ENCODE results near the gene DCST2. TPM values are rescaled to one million over a fixed set of nuclear protein-coding genes. Genes with fewer than 3 reads are reported as not detected.
A peak's percentile ranks its signal among the peaks of the same experiment; 100 is the strongest.

The DCST2 gene
- total and polyA plus RNA-seq, 11 donors: 0.14 to 0.65 (median 0.35) TPM; not detected in 1

DNA sequence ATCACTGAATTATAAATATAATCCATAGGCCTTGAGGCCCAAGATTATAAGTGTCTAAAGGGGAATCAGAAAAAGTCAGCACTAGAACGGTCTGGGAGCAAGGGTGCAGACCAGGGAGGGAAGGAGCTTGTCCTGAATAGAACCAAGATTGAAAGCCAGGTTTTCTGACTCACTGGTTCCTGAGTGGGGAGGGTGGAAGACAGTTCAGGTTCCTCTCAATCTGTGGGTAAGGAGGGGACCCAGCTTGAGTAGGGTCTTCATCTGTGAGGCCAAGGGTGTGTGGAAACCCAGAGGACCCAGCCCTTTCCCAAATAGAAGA lies 39.4 kb downstream of the DCST2 start:
- Histone ChIP-seq H3K27me3 (no peaks in the 10 kb centered on the region), H3K36me3 (peaks cover 0 to 36% (median 22%) of the 10 kb centered on the region in 9 donors), H3K9me3 (no peaks in the 10 kb centered on the region), H3K27ac (no peak overlapping the region), H3K4me1 (peaks cover 0 to 34% (median 6%) of the 10 kb centered on the region in 12 donors), H3K4me3 (no peak overlapping the region)
- ATAC-seq (no peak), DNase-seq (no peak)
- TF ChIP-seq POLR2A (IDR thresholded peaks at IDR 0.05): no peak
- TF ChIP-seq, protein P1, sequence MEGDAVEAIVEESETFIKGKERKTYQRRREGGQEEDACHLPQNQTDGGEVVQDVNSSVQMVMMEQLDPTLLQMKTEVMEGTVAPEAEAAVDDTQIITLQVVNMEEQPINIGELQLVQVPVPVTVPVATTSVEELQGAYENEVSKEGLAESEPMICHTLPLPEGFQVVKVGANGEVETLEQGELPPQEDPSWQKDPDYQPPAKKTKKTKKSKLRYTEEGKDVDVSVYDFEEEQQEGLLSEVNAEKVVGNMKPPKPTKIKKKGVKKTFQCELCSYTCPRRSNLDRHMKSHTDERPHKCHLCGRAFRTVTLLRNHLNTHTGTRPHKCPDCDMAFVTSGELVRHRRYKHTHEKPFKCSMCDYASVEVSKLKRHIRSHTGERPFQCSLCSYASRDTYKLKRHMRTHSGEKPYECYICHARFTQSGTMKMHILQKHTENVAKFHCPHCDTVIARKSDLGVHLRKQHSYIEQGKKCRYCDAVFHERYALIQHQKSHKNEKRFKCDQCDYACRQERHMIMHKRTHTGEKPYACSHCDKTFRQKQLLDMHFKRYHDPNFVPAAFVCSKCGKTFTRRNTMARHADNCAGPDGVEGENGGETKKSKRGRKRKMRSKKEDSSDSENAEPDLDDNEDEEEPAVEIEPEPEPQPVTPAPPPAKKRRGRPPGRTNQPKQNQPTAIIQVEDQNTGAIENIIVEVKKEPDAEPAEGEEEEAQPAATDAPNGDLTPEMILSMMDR (IDR thresholded peaks at IDR 0.05): no peak
- 58 to 85% (median 65%) methylated on average over 1 of the region's 1 CpG for WGBS, 4 donors
- intact Hi-C loops (cut with DNase I): no loop called here

GRCh38 chr1:154993572-154994268 lies 39.9 kb downstream of the DCST2 start, which contains the start of gene LENEP:
TSS of gene LENEP (plus strand) at chr1:154993586. CDS start at chr1:154993608, 22 bp downstream.
- H3K36me3 ChIP-seq: peaks cover 0 to 41% (median 26%) of the 10 kb centered on the region in 9 donors
- H3K9me3 ChIP-seq: no peaks in the 10 kb centered on the region
- H3K4me3 ChIP-seq: no peak within 1 kb of the TSS
- DNase-seq (peak in 1 of 5 donors; percentile 28), ATAC-seq (no peak)
- intact Hi-C loops (cut with DNase I): no loop called here
- WGBS, 4 donors: 41 to 90% (median 68%) methylated on average over 4 to 8 of the region's 8 CpGs
- no peak within 1 kb of the TSS for H3K27ac ChIP-seq
- H3K27me3 ChIP-seq: no peaks in the 10 kb centered on the region
- TF ChIP-seq, protein P1 (IDR thresholded peaks at IDR 0.05): no peak
- no peak for TF ChIP-seq POLR2A (IDR thresholded peaks at IDR 0.05)
- peaks cover 0 to 29% (median under 1%) of the 10 kb centered on the region in 12 donors for H3K4me1 ChIP-seq

GRCh38 chr1:154992721-154993571 lies 40.6 kb downstream of the DCST2 start:
- Histone ChIP-seq H3K4me1 (peaks cover 0 to 22% (median 0%) of the 10 kb centered on the region in 12 donors), H3K4me3 (no peak overlapping the region), H3K36me3 (peaks cover 0 to 49% (median 34%) of the 10 kb centered on the region in 9 donors), H3K9me3 (no peaks in the 10 kb centered on the region), H3K27ac (no peak overlapping the region), H3K27me3 (no peaks in the 10 kb centered on the region)
- ATAC-seq (peak in 1 of 4 donors; percentile 9), DNase-seq (peak in 1 of 5 donors; percentile 20)
- intact Hi-C loops (cut with DNase I): no loop called here
- WGBS, 4 donors: 87 to 95% (median 89%) methylated on average over 13 to 14 of the region's 14 CpGs
- TF ChIP-seq, protein P1 (IDR thresholded peaks at IDR 0.05): no peak
- TF ChIP-seq POLR2A (IDR thresholded peaks at IDR 0.05): no peak

DNA sequence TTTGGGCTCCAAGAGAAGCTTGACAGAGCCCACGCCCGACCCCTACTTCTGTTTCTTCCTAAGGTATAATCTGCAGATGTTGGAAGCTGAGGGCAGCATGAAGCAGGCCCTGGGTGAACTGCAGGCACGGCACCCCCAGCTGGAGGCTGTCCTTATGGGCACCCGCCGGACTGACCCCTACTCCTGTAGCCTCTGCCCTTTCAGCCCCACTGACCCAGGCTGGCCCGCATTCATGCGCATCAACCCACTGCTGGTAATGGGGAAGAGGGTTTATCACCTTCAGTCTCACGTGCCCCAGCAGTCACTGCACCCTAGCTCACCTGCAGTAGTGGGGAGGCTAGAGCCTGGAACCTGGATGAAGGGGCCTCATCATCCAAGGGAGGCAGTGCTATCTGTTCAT lies 43.3 kb downstream of the DCST2 start:
- no peak for ATAC-seq
- peak in 2 of 5 donors; percentile 13 to 63 for DNase-seq
- no peak overlapping the region for H3K27ac ChIP-seq
- peaks cover 0 to 62% (median 44%) of the 10 kb centered on the region in 9 donors for H3K36me3 ChIP-seq
- 91 to 94% (median 92%) methylated on average over 8 of the region's 8 CpGs for WGBS, 4 donors
- no peak overlapping the region for H3K4me3 ChIP-seq
- intact Hi-C loops (cut with DNase I): no loop called here
- TF ChIP-seq, protein P1 (IDR thresholded peaks at IDR 0.05): no peak
- TF ChIP-seq POLR2A (IDR thresholded peaks at IDR 0.05): no peak
- H3K9me3 ChIP-seq: no peaks in the 10 kb centered on the region
- peaks cover 0 to 4% (median 0%) of the 10 kb centered on the region in 12 donors for H3K4me1 ChIP-seq
- H3K27me3 ChIP-seq: no peaks in the 10 kb centered on the region

Data from heart left ventricle (tissue), 16 donors.